Lower leg skin (tissue), 3 donors: Measurements from ENCODE around the gene DAB1.

Experiments
- CTCF ChIP-seq, 3 donors: fragments of 450-650 bp; IDR thresholded peaks; one replicate each; pipeline ENCODE4 v1.5.1; 2016; ENCODE audit warnings: antibody characterized with exemption in 3 of 3, mild to moderate bottlenecking in 3 of 3, moderate library complexity in 2 of 3
- POLR2A ChIP-seq, 2 donors: fragments of 450-650 bp; IDR thresholded peaks; one replicate each; pipeline ENCODE4 v1.6.1; 2016 to 2017; ENCODE audit warnings: antibody characterized with exemption in 2 of 2, mild to moderate bottlenecking in 1 of 2, moderate library complexity in 1 of 2

GRCh38 chr1:57003398-57004139 lies 420.3 kb downstream of the DAB1 start:
- TF ChIP-seq CTCF (IDR thresholded peaks at IDR 0.05): no peak
- TF ChIP-seq POLR2A (IDR thresholded peaks at IDR 0.05): no peak
